ENCODE results near the gene SETD4. TPM values are rescaled to one million over a fixed set of nuclear protein-coding genes. Genes with fewer than 3 reads are reported as not detected.
A peak's percentile ranks its signal among the peaks of the same experiment; 100 is the strongest.

The SETD4 gene
- total RNA-seq, 1 experiment from 2014 or later = 20.1 TPM

- no peak for DNase-seq (ENCODE audit: low read depth)
Measured at GRCh38 chr21:36008505-36008904, 51.8 kb downstream of the SETD4 start.

- DNase-seq (ENCODE audit: low read depth) = no peak
Measured at GRCh38 chr21:36005879-36006400, 54.4 kb downstream of the SETD4 start.

- peak; percentile 50 for DNase-seq (ENCODE audit: low read depth)
Measured at GRCh38 chr21:36005018-36005417, 55.3 kb downstream of the SETD4 start.

- DNase-seq (ENCODE audit: low read depth) = no peak
Measured at GRCh38 chr21:36004441-36004840, 55.9 kb downstream of the SETD4 start.

GRCh38 chr21:36003776-36004175 is 56.5 kb downstream of the SETD4 start:
- DNase-seq (ENCODE audit: low read depth) = no peak

GRCh38 chr21:35996217-35996616 is 64.1 kb downstream of the SETD4 start:
- DNase-seq (ENCODE audit: low read depth) = no peak

GRCh38 chr21:35995522-35996088 is 64.7 kb downstream of the SETD4 start:
- peak; percentile 35 for DNase-seq (ENCODE audit: low read depth)

- no peak for DNase-seq (ENCODE audit: low read depth)
Measured at GRCh38 chr21:35994613-35995012, 65.7 kb downstream of the SETD4 start.

- no peak for DNase-seq (ENCODE audit: low read depth)
Measured at GRCh38 chr21:35993875-35994490, 66.3 kb downstream of the SETD4 start.

- no peak for DNase-seq (ENCODE audit: low read depth)
Measured at GRCh38 chr21:35991131-35991530, 69.2 kb downstream of the SETD4 start.

GRCh38 chr21:35990609-35991008 is 69.7 kb downstream of the SETD4 start:
- no peak for DNase-seq (ENCODE audit: low read depth)

GRCh38 chr21:35989138-35989735 is 71.1 kb downstream of the SETD4 start:
- peak; percentile 41 for DNase-seq (ENCODE audit: low read depth)

GRCh38 chr21:35988416-35989137 is 71.7 kb downstream of the SETD4 start:
- no peak for DNase-seq (ENCODE audit: low read depth)

- no peak for DNase-seq (ENCODE audit: low read depth)
Measured at GRCh38 chr21:35987475-35987874, 72.9 kb downstream of the SETD4 start.

- no peak for DNase-seq (ENCODE audit: low read depth)
Measured at GRCh38 chr21:35984654-35985361, 75.5 kb downstream of the SETD4 start.

Other genes starting within 250 kb of the SETD4 start
- 314 and 339 TPM in 2 replicates for gene CBR1, start 9.5 kb upstream of the SETD4 start, total RNA-seq (2014; rRNA removed; shearing (Covaris generic))
- gene CBR3, start 74.6 kb upstream of the SETD4 start, total RNA-seq (2014; rRNA removed; shearing (Covaris generic)) = 57.9 and 75.6 TPM in 2 replicates
- gene DOP1B, start 96.3 kb upstream of the SETD4 start, total RNA-seq (2014; rRNA removed; shearing (Covaris generic)) = 46.8 and 54.3 TPM in 2 replicates